Adipocyte (in vitro differentiated cells): ENCODE results near the gene CHL1.

Experiments
- DNase-seq: peaks from one replicate; pipeline ENCODE4 v3.0.0-alpha.2; 2015; ENCODE audit warnings: low read depth
- H3K27me3 ChIP-seq: replicated peaks from 2 replicates; pipeline ENCODE4 v1.7.0; 2013; ENCODE audit warnings: mild to moderate bottlenecking, low read length, moderate library complexity; ENCODE audit not compliant: control insufficient read depth, insufficient read depth
- H3K36me3 ChIP-seq: 2 replicates; pipeline ENCODE4 v1.7.0; 2013; ENCODE audit warnings: low read length, mild to moderate bottlenecking, moderate library complexity; ENCODE audit not compliant: control insufficient read depth, insufficient read depth, severe bottlenecking
- H3K4me1 ChIP-seq: 2 replicates; pipeline ENCODE4 v1.7.0; 2013; ENCODE audit warnings: mild to moderate bottlenecking, low read length, moderate library complexity; ENCODE audit not compliant: control insufficient read depth, insufficient read depth
- H3K4me3 ChIP-seq: 2 replicates; pipeline ENCODE4 v1.7.0; 2013; ENCODE audit warnings: mild to moderate bottlenecking, low read length, moderate library complexity
- H3K9ac ChIP-seq: 2 replicates; pipeline ENCODE4 v1.7.0; 2013; ENCODE audit warnings: mild to moderate bottlenecking, low read length, moderate library complexity
- H3K9me3 ChIP-seq: 2 replicates; pipeline ENCODE4 v1.7.0; 2013; ENCODE audit warnings: mild to moderate bottlenecking, low read length, moderate library complexity; ENCODE audit not compliant: control insufficient read depth

The CHL1 gene

GRCh38 chr3:449711-450110, 253.1 kb downstream of the CHL1 start:
- DNase-seq, result no peak
- H3K27me3 ChIP-seq, result peaks cover 5% of the 10 kb centered on the region
- peaks cover 5% of the 10 kb centered on the region for H3K9me3 ChIP-seq
- no peaks in the 10 kb centered on the region for H3K36me3 ChIP-seq
- H3K4me3 ChIP-seq, result no peak overlapping the region
- no peak overlapping the region for H3K9ac ChIP-seq
- H3K4me1 ChIP-seq, result no peaks in the 10 kb centered on the region

DNA sequence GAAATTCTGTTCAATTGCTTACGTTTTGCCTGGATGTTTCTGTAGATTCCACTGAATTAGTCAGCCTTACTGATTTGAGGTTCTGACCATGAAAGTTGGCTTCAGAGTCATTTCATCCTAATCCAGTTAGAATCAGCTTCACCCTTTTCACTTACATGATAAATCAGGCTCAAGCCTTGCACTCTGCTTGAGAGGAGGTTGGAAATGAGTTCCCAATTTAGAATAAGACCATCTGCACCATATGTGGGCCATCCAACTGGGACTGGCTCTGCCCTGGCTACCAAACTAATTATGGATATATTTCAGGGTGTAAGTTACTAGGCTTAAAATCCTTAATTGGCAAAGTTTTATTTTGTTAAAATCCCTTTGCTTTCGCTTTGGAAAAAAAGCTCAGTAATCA, 255.7 kb downstream of the CHL1 start:
- no peak for DNase-seq
- Histone ChIP-seq H3K9me3 (no peaks in the 10 kb centered on the region), H3K4me3 (no peak overlapping the region), H3K27me3 (peaks cover 5% of the 10 kb centered on the region), H3K36me3 (no peaks in the 10 kb centered on the region), H3K4me1 (no peaks in the 10 kb centered on the region), H3K9ac (no peak overlapping the region)

DNA sequence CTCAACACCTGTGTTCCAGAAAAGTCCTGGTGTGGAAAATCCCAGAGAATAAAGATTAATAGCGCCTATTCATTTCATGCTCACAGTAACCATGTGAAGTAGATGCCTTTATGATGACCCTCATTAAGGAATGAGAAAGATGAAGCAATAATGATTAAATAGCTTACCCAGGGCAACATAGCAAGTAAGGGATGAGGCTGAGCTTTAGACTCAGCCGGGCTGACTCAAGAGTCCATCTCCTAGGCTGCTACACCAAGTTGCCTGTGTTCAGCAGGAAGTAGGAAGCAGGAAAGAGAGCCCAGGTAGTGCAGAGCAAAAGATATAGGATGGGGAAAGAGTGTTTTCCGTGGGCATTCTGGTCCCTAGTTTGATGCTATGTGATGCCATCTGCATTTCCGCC, 256.5 kb downstream of the CHL1 start:
- Histone ChIP-seq H3K9ac (no peak overlapping the region), H3K36me3 (no peaks in the 10 kb centered on the region), H3K9me3 (no peaks in the 10 kb centered on the region), H3K27me3 (peaks cover 5% of the 10 kb centered on the region), H3K4me3 (no peak overlapping the region), H3K4me1 (no peaks in the 10 kb centered on the region)
- no peak for DNase-seq

- no peaks in the 10 kb centered on the region for H3K36me3 ChIP-seq
- no peak for DNase-seq
- H3K4me1 ChIP-seq, result no peaks in the 10 kb centered on the region
- peaks cover 13% of the 10 kb centered on the region for H3K27me3 ChIP-seq
- no peak overlapping the region for H3K4me3 ChIP-seq
- no peak overlapping the region for H3K9ac ChIP-seq
- H3K9me3 ChIP-seq, result no peaks in the 10 kb centered on the region
Observed at GRCh38 chr3:454986-455385, 258.4 kb downstream of the CHL1 start.

DNA sequence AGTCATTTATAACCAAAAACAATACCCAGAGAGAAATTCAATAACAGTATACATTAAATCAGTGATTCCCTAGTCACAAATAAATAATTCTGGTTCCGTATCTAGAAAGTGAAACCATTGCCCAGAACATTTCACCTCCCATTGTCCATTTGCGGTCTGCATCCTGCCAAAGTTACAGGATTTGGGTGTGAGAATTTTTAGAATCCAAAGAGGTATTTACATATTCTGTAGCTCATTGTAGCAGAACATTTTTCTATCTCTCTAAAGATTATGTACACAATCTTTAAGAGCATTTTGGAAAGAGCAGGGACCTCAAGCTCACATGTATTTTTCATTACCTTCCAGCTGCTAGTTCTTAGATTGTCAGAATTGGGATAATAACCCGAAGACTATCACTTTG, 261.6 kb downstream of the CHL1 start:
- Histone ChIP-seq H3K4me3 (peak overlapping the region; percentile 9), H3K9ac (no peak overlapping the region), H3K4me1 (peaks cover 4% of the 10 kb centered on the region), H3K27me3 (peaks cover 9% of the 10 kb centered on the region), H3K36me3 (no peaks in the 10 kb centered on the region), H3K9me3 (no peaks in the 10 kb centered on the region)
- DNase-seq, result no peak

DNA sequence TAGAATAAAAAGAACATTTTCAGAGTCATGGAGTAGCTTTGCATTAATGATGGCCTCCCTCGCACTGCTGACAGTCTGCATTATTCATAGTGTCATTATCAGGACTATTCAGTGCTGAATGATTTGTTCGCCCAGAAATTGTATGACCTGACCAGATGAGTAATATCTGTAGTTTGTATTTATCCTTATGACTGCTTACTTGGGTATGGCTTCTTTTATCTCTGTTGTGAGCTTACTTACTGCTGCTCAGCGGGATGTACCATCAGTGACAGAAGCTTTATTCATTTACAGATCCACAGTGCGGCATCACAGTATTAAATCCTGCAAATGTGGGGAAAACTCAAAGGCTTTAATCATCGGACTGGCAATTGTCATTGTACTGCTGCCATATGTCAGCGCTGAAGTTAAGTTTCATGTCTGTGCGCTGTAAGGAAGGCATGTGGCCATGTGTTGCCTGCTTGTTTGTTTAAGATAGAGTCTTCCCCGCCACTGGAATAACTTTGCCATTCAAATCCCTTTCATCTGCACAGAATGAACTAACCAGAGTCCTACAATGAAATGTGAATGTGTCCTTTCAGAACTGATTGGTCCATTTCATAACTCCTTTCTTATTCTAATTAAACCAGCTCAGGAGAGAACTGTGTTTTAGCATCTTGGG, 262.2 kb downstream of the CHL1 start:
- H3K9me3 ChIP-seq, result no peaks in the 10 kb centered on the region
- no peak for DNase-seq
- H3K4me3 ChIP-seq, result no peak overlapping the region

More for the DNA sequence above, 262.2 kb downstream of the CHL1 start:
- Histone ChIP-seq H3K9ac (no peak overlapping the region), H3K4me1 (peaks cover 7% of the 10 kb centered on the region), H3K36me3 (no peaks in the 10 kb centered on the region), H3K27me3 (peaks cover 9% of the 10 kb centered on the region)
